Skeletal muscle cell (primary cell): ENCODE results near the gene ABCA1.
"Not testable (repeated sequence)": the region's sequence is repeated elsewhere in the genome, so short reads cannot be mapped to it uniquely, and the experiment has no call there.

Experiments used
- DNase-seq: peaks from one replicate; pipeline ENCODE4 v3.0.0-alpha.2; 2010; ENCODE audit warnings: low read depth
- H3K4me3 ChIP-seq: 2 replicates; pipeline ENCODE4 v1.5.1; 2011; ENCODE audit warnings: low read depth, mild to moderate bottlenecking, control low read depth, low read length, moderate library complexity

ABCA1 gene

DNA sequence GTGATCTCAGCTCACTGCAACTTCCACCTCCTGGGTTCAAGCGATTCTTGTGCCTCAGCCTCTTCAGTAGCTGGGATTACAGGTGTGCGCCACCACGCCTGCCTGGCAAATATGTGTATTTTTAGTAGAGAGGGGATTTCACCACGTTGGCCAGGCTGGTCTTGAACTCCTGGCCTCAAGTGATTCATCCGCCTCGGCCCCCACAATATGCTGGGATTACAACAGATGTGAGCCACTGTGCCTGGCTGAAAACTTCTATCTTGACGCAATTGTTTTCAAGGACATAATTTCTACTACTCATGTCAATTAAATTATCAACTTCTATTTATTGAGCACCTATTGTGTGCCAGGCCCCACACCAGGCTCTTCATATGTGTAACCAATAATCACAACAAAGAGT, 72.7 kb downstream of the ABCA1 start:
- DNase-seq, H3K4me3 ChIP-seq: not testable (repeated sequence)

DNA sequence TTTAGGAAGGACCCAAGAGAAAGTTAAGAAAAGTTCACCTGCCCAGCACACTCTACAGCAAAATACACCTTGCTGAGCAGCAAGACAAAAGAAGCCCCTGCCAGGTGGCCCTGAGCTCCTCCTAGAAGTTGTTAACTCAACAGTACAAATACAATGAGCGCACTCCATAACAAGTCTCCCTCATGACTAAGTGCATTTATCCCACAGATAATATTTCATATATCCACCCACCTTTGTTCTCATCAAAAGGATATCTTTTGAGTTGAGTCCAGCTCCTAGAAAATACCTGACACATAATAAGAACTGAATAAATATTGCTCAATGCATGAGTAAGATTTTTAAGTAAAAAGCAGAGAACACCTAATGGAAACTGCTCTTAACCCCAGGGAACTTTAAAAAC, 73.3 kb downstream of the ABCA1 start:
- H3K4me3 ChIP-seq, result no peak overlapping the region
- no peak for DNase-seq

DNA sequence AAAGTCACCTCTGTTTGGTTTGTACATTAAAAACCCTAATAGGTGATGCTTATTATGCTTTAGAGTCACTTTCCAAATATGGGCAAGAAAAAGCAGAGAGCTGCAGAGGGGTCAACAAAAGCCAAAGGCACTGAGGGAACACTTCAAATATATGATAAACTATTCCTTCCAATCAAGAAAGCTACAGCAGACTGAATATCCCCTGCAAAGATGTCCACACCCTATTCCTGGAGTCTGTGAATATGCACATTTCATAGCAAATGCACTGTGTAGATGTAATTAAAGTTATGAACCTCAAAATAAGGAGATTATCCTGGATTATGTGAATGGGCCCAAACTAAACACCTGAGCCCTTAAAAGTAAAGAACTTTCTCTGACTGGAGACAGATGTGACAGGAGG, 74.3 kb downstream of the ABCA1 start:
- no peak overlapping the region for H3K4me3 ChIP-seq
- no peak for DNase-seq

DNA sequence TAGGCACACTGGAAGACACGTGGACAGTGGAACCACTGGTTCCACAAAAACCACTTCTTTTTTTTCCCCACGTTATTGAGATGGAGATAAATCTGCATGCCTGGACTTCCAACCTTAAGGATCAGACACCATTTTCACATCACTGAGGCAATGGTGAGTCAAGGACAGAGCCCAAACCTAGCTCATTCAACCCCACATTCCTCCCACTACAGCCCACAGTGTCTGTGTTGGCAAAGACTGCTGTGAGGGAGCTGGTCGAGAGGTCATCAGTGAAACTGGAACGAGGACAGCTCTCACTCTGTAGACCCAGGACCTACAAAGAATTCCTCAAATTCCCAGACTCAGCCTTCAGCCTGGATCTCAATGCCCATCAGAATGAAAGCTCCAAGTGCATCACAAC, 74.8 kb downstream of the ABCA1 start:
- no peak for DNase-seq

DNA sequence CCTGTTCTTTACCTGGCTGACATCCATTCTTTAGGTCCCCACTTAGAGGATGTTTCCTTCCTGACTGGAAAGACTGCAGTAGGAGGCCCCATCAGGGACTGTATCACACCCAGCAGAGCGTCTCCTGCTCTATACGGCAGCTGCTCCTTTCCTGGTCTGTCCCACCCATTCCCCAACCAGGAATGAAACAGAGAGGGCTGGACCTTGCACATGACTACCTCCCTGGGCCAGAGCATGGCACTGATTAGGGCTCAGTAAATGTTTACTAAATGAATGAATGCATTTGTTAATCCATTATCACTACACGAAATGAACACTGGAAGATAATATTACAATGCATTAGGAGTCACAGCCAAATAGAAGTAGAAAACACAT, 76.4 kb downstream of the ABCA1 start:
- no peak for DNase-seq
- no peak overlapping the region for H3K4me3 ChIP-seq

More for the DNA sequence above, 74.8 kb downstream of the ABCA1 start:
- no peak overlapping the region for H3K4me3 ChIP-seq

DNA sequence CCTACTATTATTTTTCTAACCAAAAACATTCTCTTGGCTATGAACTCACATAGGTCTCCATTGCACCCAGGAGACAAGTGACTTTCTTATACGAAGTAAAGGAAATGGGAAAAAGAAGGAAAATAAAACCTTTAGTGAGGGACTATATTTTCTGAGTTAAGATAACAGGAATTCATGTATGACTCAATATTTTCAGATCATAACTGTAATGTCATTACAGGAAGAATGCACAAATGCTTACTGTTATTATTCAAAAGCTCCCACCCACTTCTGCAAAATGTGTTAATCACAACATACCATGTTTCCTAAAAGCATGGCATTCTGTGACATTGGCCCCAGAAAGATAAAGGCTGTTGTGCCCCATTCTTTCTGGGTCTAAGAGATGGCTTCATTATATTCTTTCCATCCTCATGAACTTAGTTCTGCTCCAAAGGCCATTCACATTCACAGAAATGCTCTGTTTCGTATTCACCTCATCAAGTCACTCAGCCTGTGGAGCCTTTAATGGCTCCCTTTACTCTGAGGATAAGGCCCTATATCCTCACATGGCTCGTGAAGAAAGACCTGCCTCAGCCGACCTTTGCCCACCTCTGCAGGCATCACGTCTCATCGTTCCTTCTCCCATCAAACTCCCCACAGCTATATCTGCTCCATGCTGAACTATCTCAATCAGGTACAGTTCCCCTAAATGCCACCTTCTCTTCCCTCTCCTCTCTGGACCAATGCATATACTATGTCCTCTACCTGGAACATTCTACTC, 77.0 kb downstream of the ABCA1 start:
- H3K4me3 ChIP-seq, result no peak overlapping the region
- no peak for DNase-seq

DNA sequence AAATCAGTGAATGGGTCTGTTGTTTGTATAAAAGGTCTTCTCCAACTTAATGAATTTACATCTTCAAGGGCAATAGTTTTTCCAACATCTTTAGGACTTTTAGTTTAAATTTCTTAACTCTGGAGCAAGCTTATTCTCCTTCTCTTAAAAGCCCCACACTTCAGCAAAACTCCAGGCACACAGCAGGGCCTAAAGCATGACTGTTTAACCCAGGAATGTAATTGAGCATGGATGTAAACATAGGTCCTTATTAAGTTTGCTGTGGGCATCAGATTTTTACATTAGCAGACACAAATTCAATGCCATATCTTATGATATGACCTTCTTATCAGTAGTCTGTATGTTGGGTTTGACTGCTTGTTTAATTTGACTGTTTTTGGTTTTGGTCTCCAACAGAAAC, 78.9 kb downstream of the ABCA1 start:
- H3K4me3 ChIP-seq, result no peak overlapping the region
- no peak for DNase-seq

DNA sequence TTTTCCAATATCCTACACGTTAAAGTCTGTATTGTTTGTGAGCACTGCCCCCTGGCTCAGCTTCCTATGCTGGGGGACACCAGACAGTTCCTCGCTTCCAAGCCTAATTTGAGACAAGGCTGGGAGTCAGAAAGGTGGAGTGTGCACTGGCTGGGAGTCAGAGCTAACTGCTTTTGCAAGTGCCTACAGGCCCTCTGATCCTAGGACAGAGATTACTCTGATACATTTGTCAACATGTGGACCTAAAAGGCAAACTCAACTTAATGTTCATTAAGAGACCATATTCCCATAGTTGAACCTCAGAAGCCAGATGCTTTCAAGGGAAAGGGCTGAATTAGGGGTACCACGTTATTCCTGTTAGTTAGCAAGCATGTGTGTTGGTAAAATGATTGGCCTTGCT, 83.2 kb downstream of the ABCA1 start:
- no peak overlapping the region for H3K4me3 ChIP-seq

DNA sequence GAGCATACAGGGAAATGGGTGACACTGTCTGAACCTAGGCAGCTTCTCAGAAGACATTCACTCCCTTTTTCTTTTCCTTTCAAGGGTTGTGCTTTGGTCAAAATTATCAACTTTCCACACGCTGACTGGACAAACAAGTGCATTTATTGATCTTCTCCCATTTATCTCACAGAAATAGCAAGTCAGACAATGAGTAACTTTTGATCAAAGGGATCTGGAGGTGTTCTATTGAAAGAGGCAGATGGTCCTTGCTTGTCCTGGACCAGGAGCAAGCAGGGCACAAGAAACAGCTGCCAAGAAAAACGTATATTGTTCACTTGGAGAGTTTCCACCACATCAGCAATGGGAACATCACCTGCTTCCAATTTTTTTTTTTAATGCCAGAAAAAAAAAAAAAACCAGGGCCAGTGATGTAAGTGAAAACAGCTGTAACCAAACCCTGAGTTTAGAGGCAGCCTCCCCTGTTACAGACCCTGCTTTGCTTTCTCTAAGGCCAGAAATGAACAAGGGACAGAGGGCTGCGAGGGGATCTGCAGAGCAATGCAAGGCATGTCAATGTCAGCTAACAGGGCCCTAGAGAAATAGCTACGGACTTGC, 84.2 kb downstream of the ABCA1 start:
- H3K4me3 ChIP-seq, result no peak overlapping the region
- no peak for DNase-seq

More for the DNA sequence above, 83.2 kb downstream of the ABCA1 start:
- DNase-seq, result no peak

DNA sequence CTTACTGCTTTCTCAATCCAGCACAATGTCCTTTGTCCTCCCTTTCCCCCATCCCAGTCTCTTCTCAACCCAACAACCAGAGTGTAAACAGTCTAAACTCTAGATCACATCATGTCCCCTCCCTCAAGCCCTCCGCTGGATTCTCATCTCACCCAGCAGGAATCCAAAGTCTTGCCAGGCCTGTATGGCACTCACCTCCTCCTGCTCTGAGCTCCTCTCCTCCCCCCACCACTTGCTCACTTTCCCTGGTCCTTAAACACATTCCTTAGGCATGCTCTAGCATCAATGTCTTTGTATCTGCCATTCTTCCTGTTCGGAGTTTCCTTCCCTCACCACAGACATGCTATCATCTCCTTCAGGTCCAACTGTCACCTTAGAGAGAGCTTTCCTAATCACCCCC, 85.3 kb downstream of the ABCA1 start:
- no peak for DNase-seq
- H3K4me3 ChIP-seq, result no peak overlapping the region

DNA sequence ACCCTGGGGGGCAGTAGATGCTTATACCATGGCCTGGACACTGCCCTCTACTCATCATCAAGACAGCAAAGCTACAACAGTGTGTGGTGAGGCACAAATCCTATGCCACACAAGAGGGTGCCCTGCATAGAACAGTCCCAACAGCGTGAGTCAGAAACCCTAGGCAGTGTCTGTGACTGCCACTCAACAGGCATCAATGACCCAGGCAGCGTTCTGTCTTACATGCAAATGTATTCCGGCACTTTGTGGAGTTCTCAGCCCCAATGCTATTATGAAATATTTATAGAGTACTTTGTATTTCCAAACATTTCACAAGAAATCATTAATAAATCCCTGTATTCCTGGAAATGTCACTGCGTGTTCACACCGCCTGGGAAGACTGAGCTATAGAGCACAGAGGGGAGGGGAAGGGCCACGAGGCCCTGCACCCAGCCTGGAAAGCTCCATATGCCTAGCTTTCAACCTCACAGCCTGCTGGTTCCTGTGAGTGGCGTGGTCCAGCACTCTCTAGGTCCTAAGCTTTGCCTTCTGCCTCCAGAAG, 86.3 kb downstream of the ABCA1 start:
- H3K4me3 ChIP-seq, result no peak overlapping the region

DNA sequence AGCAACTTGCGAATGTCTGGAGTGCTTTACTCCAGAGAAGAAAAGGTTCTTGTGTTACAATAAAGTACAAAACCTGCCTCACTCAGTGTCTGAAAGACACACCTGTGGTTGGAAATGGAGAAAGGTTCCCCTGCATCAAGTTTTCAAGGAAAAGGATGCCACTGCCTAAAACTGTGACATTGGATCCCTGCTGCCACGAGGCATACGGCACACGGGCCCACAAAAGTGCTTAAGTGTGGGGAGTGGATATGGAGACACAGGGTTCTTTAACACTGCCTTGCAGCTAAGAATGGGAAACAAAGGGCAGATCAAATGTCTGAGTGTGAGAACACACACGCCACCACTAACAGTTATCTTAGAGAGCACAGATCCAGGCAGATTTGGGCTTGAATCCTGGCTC, 89.0 kb downstream of the ABCA1 start:
- DNase-seq, result no peak

More for the DNA sequence above, 86.3 kb downstream of the ABCA1 start:
- DNase-seq, result no peak

DNA sequence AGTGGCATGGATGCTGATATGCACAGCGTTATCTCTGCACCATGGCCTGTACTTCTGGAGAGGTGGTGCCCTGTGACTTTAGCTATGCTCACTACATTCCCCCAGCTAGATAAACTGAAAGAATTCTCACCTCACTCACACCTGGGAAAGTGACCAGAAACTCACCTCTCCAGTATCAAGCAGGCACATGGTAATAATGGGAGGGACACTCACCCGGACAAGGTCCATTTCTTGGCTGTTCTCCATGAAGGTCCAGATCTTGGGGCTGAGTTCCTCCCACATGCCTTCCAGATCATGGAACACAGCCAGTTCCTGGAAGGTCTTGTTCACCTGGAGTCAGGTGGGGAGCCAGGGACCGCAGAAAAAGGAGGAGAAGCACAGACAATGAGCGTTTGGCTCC, 91.2 kb downstream of the ABCA1 start:
- DNase-seq, result no peak

More for the DNA sequence above, 89.0 kb downstream of the ABCA1 start:
- no peak overlapping the region for H3K4me3 ChIP-seq

DNA sequence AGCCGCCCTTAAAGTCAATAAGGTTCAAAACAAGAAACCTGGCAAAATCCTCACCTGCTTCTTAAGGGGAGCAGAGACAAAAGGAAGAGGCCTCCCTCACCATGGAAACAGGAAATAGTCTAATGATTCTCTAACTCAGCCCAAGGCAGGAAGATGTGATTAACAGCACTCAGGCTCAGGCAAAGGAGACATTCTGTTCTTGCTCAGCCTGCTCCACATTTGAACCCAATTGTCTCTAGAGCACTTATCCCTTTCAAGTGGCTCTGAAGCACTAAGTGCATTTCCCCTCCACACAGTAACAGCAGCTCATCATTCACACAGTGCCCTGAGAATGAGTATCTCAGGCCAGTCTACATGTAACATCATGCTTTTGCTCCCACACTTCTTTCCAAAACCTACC, 91.7 kb downstream of the ABCA1 start:
- H3K4me3 ChIP-seq, result no peak overlapping the region
- peak; percentile 24 for DNase-seq

More for the DNA sequence above, 91.2 kb downstream of the ABCA1 start:
- no peak overlapping the region for H3K4me3 ChIP-seq

DNA sequence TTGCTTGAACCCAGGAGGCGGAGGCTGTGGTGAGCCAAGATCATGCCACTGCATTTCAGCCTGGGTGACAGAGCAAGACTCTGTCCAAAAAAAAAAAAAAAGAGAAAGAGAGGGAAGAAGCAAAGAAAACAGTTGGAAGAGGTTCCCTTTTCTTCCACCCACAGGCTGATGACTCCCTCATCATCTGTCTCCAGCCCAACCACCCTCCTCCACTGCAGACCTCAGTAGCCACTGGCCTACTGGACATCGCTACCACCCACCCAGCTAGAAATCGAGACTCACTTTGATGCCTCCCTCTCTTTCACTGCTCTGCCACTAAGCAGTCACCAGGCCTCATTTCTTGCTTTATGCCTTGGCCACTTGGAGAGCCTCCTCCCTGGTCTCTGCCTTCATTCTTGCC, 92.8 kb downstream of the ABCA1 start:
- no peak overlapping the region for H3K4me3 ChIP-seq
- DNase-seq, result no peak

DNA sequence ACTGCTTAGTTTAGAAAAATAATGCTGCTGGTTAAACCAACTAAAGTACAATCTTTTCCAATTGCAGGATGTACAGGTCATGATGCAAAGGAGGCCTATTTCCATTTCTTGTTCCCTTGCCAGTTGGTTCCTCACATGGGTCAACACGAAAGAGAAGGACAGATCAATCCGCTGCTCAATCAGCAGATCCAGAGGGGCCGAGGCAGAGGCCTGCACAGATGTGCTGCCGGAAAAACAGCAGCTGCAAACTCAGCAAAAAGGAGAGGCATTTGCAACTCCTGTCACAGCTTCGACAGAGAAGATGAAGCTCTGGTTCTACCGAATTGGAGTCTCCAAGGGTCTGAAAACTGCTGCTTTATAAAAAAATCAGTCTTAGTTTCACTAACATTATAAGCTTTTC, 94.3 kb downstream of the ABCA1 start:
- no peak overlapping the region for H3K4me3 ChIP-seq

DNA sequence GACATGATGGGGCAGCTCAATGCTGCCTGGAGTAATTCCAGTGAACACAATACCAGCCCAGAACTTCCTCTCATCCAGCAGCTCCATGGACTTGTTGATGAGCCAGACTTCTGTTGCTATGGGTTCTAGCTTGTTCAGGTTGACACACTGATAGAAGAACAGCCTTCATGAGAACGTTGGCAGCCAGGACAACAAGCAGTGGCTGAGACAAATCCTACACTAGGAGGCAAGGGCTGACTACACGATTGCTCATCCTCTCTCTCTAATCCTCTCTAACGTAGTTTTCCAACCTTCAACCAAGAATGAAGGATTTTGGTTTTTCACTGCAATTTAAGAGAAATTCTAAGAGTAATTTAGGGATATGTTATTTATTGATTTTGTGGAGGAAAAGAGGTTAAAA, 96.3 kb downstream of the ABCA1 start:
- peak; percentile 44 for DNase-seq
- H3K4me3 ChIP-seq, result no peak overlapping the region

More for the DNA sequence above, 94.3 kb downstream of the ABCA1 start:
- no peak for DNase-seq

DNA sequence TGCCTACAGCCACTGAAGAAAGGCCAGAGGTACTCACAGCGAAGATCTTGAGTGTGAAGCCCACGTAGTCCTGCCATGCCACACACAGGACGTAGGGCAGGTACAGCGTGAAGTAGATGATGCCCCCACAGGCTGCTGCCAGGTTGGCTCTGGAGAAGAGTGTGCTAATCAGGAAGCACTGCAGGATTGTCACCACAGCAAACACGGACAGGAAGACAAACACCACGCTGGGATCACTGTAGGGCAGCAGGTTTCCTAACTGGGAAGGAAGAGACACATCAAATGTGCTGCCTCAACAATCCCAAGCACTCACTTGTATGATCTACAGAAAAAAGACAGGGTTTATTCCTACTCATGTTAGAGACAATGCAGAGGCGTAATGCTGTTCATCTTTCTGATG, 101.0 kb downstream of the ABCA1 start:
- DNase-seq, result no peak
- H3K4me3 ChIP-seq, result no peak overlapping the region

DNA sequence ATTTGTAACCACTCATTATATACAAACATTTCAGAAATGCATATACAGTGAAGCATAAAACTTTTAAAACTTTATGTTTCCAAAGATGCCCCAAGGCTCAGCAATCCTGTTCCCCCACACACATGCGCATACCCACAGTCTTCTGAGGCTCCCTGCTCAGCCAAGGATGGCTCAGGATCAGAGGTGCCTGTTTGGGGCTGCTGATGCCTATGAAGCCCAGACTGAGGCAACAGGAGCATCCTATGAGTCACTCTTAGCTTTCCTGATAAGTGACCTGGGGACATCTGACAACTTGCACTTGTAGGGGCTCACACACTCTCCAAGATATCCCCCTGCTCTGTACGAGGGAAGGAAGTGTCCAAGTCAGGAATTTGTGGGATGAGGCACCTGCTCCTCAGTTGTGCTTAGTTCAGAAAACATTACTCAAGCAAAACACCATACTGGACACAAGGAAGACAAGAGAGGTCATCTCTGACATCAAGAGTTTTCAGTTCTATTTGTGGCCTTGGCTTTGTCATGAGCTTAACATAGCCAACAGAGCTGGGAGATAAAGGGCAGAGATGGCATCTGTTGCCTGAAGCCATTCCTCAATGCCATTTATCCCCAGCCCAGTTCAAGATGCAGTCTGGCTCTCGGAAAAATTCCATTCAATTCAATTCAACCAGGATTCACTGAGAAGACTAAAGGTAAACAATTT, 101.7 kb downstream of the ABCA1 start:
- DNase-seq, result no peak
- H3K4me3 ChIP-seq, result no peak overlapping the region

DNA sequence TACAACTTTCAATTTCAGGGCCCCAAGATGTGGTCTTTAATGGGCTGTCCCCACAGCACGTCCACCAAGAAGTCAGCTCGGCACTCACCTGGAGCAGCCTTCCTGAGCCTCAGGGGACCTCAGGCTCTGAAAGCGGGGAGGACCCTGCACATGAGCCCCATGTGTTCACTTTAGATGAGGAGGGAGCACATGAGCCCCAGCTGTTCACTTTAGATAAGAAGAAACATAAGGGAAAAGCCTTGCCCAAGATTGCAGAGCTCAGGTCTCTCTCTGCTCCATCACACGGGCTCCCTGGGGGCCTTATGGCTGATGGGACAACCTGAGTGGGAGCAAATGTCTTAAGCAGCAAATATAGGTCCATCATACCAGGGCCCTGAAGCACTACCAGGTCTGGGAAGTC, 107.6 kb downstream of the ABCA1 start:
- H3K4me3 ChIP-seq, result no peak overlapping the region
- DNase-seq, result no peak
